CD4-positive, alpha-beta T cell (primary cell): ENCODE data around the gene MRAS. TPM values are rescaled to one million over a fixed set of nuclear protein-coding genes. Genes with fewer than 3 reads are reported as not detected.

Experiments
- ATAC-seq: fragments of 200-7000 bp; cut with Tn5 transposase; one replicate; pipeline ENCODE4 v1.10.0; 2022; ENCODE audit warnings: mild to moderate bottlenecking; ENCODE audit not compliant: poor library complexity
- CTCF ChIA-PET: fragments of 350-600 bp; sonication (Branson Sonifier 250); formaldehyde crosslinking; loops from one replicate; lab custom pipeline; 2021; ENCODE audit warnings: antibody characterized with exemption, inconsistent platforms; lab: Charles Lee
- POLR2A ChIA-PET: fragments of 350-600 bp; sonication (Branson Sonifier 250); formaldehyde crosslinking; loops from one replicate; lab custom pipeline; 2021; ENCODE audit warnings: antibody characterized with exemption, inconsistent platforms; lab: Charles Lee
- DNase-seq, 14 experiments: peaks; one replicate each; pipeline ENCODE4 v3.0.0-alpha.2; 2013 to 2020; ENCODE audit warnings: mixed read lengths in 2 of 14
- H3K27ac ChIP-seq, 2 donors: one replicate each; pipeline versions ENCODE4 v1.5.1 to v1.7.0; 2013; ENCODE audit warnings: low read length in 2 of 2, low read depth in 1 of 2, mild to moderate bottlenecking in 1 of 2
- H3K27me3 ChIP-seq, 2 experiments: 1 replicate in 1 of 2; 2 replicates in 1 of 2; pipeline versions ENCODE4 v1.6.1 to v1.7.0; 2013; ENCODE audit warnings: low read length in 2 of 2, control low read depth in 1 of 2, mild to moderate bottlenecking in 1 of 2, moderate library complexity in 1 of 2; ENCODE audit not compliant: insufficient read depth in 2 of 2, control insufficient read depth in 1 of 2
- H3K36me3 ChIP-seq: one replicate; pipeline ENCODE4 v1.6.1; 2013; ENCODE audit warnings: low read length, control low read depth; ENCODE audit not compliant: insufficient read depth
- H3K4me1 ChIP-seq: one replicate; pipeline ENCODE4 v1.6.1; 2013; ENCODE audit warnings: low read length, control low read depth; ENCODE audit not compliant: insufficient read depth
- H3K4me3 ChIP-seq: one replicate; pipeline ENCODE4 v1.5.1; 2013; ENCODE audit warnings: mild to moderate bottlenecking, low read length, moderate library complexity
- H3K9me3 ChIP-seq, 2 experiments: 1 replicate in 1 of 2; 2 replicates in 1 of 2; pipeline versions ENCODE4 v1.6.1 to v1.7.0; 2013; ENCODE audit warnings: low read length in 2 of 2, mild to moderate bottlenecking in 2 of 2, control low read depth in 1 of 2, moderate library complexity in 1 of 2; ENCODE audit not compliant: control insufficient read depth in 1 of 2, insufficient read depth in 1 of 2
- H3K27ac Mint-ChIP-seq: one replicate; pipeline ENCODE4 v1.8.0; 2020; ENCODE audit warnings: mixed read lengths
- H3K27me3 Mint-ChIP-seq: one replicate; pipeline ENCODE4 v1.8.0; 2021; ENCODE audit warnings: mixed read lengths
- H3K36me3 Mint-ChIP-seq: one replicate; pipeline ENCODE4 v1.8.0; 2021; ENCODE audit warnings: low read depth, mixed read lengths
- H3K4me1 Mint-ChIP-seq: one replicate; pipeline ENCODE4 v1.8.0; 2021; ENCODE audit warnings: low read depth, mixed read lengths
- H3K4me3 Mint-ChIP-seq: one replicate; pipeline ENCODE4 v1.8.0; 2020; ENCODE audit warnings: mild to moderate bottlenecking, mixed read lengths
- H3K9me3 Mint-ChIP-seq: one replicate; pipeline ENCODE4 v1.8.0; 2020; ENCODE audit warnings: mixed read lengths
- intact Hi-C, 2 experiments: fragments of 100-400 bp; cut with DNase I in 1 of 2; cut with micrococcal nuclease in 1 of 2; formaldehyde crosslinking; loops; one replicate each; pipeline versions ENCODE4 v1.15.1 to v1.9.0; 2023 to 2025; cut with DNase I, micrococcal nuclease
- total RNA-seq, 174 experiments: library from RNA in 2 of 174; stranded (reverse) in 2 of 174; gene quantifications; one replicate each; pipeline ENCODE4 v1.2.3 and lab custom pipeline; 2021 to 2026
- TF ChIP-seq, protein P1 (sequence below): fragments of 200-600 bp; IDR thresholded peaks from one replicate; pipeline ENCODE4 v1.8.0; 2022; ENCODE audit warnings: antibody characterized with exemption, mild to moderate bottlenecking

The MRAS gene
- total RNA-seq, 2 experiments from 2014 or later, result 0.45 to 0.47 TPM

GRCh38 chr3:138354376-138354775 is 6.0 kb downstream of the MRAS start:
- Histone ChIP-seq H3K27me3 (peaks cover 4 to 6% of the 10 kb centered on the region in 2 experiments), H3K4me3 (no peak overlapping the region), H3K27ac (no peak overlapping the region), H3K36me3 (no peaks in the 10 kb centered on the region), H3K4me1 (no peaks in the 10 kb centered on the region), H3K9me3 (no peaks in the 10 kb centered on the region)
- Mint-ChIP-seq H3K4me3 (no peak overlapping the region), H3K9me3 (no peaks in the 10 kb centered on the region), H3K4me1 (no peaks in the 10 kb centered on the region), H3K27ac (no peak overlapping the region), H3K27me3 (peaks cover 19% of the 10 kb centered on the region), H3K36me3 (no peaks in the 10 kb centered on the region)
- ChIA-PET CTCF (no interaction called here), POLR2A (no interaction called here)
- DNase-seq (no peak), ATAC-seq (no peak)
- TF ChIP-seq, protein P1, sequence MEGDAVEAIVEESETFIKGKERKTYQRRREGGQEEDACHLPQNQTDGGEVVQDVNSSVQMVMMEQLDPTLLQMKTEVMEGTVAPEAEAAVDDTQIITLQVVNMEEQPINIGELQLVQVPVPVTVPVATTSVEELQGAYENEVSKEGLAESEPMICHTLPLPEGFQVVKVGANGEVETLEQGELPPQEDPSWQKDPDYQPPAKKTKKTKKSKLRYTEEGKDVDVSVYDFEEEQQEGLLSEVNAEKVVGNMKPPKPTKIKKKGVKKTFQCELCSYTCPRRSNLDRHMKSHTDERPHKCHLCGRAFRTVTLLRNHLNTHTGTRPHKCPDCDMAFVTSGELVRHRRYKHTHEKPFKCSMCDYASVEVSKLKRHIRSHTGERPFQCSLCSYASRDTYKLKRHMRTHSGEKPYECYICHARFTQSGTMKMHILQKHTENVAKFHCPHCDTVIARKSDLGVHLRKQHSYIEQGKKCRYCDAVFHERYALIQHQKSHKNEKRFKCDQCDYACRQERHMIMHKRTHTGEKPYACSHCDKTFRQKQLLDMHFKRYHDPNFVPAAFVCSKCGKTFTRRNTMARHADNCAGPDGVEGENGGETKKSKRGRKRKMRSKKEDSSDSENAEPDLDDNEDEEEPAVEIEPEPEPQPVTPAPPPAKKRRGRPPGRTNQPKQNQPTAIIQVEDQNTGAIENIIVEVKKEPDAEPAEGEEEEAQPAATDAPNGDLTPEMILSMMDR, result no peak
- intact Hi-C loops, result no loop called here

- peaks cover 0 to 6% of the 10 kb centered on the region in 2 experiments for H3K27me3 ChIP-seq
- Mint-ChIP-seq H3K4me3 (no peak overlapping the region), H3K27me3 (peaks cover 12% of the 10 kb centered on the region), H3K9me3 (no peaks in the 10 kb centered on the region), H3K36me3 (no peaks in the 10 kb centered on the region), H3K27ac (no peak overlapping the region), H3K4me1 (no peaks in the 10 kb centered on the region)
- H3K27ac ChIP-seq, result no peak overlapping the region
- no peaks in the 10 kb centered on the region for H3K4me1 ChIP-seq
- H3K4me3 ChIP-seq, result no peak overlapping the region
- no peaks in the 10 kb centered on the region for H3K36me3 ChIP-seq
- no peaks in the 10 kb centered on the region for H3K9me3 ChIP-seq
- intact Hi-C loops, result no loop called here
- ATAC-seq, result no peak
- DNase-seq, result no peak
- TF ChIP-seq, protein P1, result no peak
- POLR2A ChIA-PET, result no interaction called here
- CTCF ChIA-PET, result no interaction called here
These were observed 6.7 kb downstream of the MRAS start for GRCh38 chr3:138355071-138355470.

GRCh38 chr3:138356730-138357405 is 8.5 kb downstream of the MRAS start:
- Mint-ChIP-seq H3K36me3 (no peaks in the 10 kb centered on the region), H3K4me1 (no peaks in the 10 kb centered on the region), H3K4me3 (no peak overlapping the region), H3K27ac (no peak overlapping the region), H3K9me3 (no peaks in the 10 kb centered on the region), H3K27me3 (peaks cover 4% of the 10 kb centered on the region)
- POLR2A ChIA-PET, result no interaction called here
- Histone ChIP-seq H3K4me3 (no peak overlapping the region), H3K9me3 (no peaks in the 10 kb centered on the region), H3K27ac (no peak overlapping the region), H3K27me3 (no peaks in the 10 kb centered on the region), H3K4me1 (no peaks in the 10 kb centered on the region), H3K36me3 (no peaks in the 10 kb centered on the region)
- CTCF ChIA-PET, result no interaction called here
- DNase-seq, result no peak
- TF ChIP-seq, protein P1, result no peak
- intact Hi-C loops, result no loop called here
- no peak for ATAC-seq
